Activated naive CD4-positive, alpha-beta T cell treated with anti-CD3 and anti-CD28 coated beads, Interleukin-2, amount 50 U/mL, for 16 hours (primary cell): ENCODE results near the gene FEN1.

Experiments used
- DNase-seq: peaks from one replicate; pipeline ENCODE4 v3.0.0-alpha.2; 2020

The FEN1 gene

GRCh38 chr11:61826930-61827570, 34.3 kb downstream of the FEN1 start:
- no peak for DNase-seq

GRCh38 chr11:61827571-61828378, 35.1 kb downstream of the FEN1 start, which contains the start of gene FADS2:
FADS2 (plus strand) TSS chr11:61828300; CDS start chr11:61828391, 91 bp downstream.
- DNase-seq: peak; percentile 62

- no peak for DNase-seq
Measured at GRCh38 chr11:61828379-61828628, 35.6 kb downstream of the FEN1 start.

- DNase-seq: peak; percentile 32
Measured at GRCh38 chr11:61828629-61829407, 36.1 kb downstream of the FEN1 start.

- no peak for DNase-seq
Measured at GRCh38 chr11:61829806-61830205, 37.1 kb downstream of the FEN1 start.

- DNase-seq: no peak
Measured at GRCh38 chr11:61830237-61831105, 37.8 kb downstream of the FEN1 start.

GRCh38 chr11:61832207-61832606, 39.5 kb downstream of the FEN1 start:
- no peak for DNase-seq

- DNase-seq: no peak
Measured at GRCh38 chr11:61832754-61833153, 40.0 kb downstream of the FEN1 start.

GRCh38 chr11:61833471-61833870, 40.8 kb downstream of the FEN1 start:
- DNase-seq: no peak

- no peak for DNase-seq
Measured at GRCh38 chr11:61833926-61834277, 41.2 kb downstream of the FEN1 start.

GRCh38 chr11:61834278-61835048, 41.8 kb downstream of the FEN1 start:
- no peak for DNase-seq

GRCh38 chr11:61836193-61836592, 43.5 kb downstream of the FEN1 start:
- DNase-seq: no peak

GRCh38 chr11:61837411-61838005, 44.8 kb downstream of the FEN1 start:
- DNase-seq: no peak

- DNase-seq: no peak
Measured at GRCh38 chr11:61838501-61838900, 45.8 kb downstream of the FEN1 start.

- no peak for DNase-seq
Measured at GRCh38 chr11:61838921-61839320, 46.2 kb downstream of the FEN1 start.

GRCh38 chr11:61839742-61840141, 47.0 kb downstream of the FEN1 start:
- no peak for DNase-seq

- no peak for DNase-seq
Measured at GRCh38 chr11:61840371-61840770, 47.7 kb downstream of the FEN1 start.

GRCh38 chr11:61841636-61842527, 49.2 kb downstream of the FEN1 start:
- no peak for DNase-seq

- DNase-seq: no peak
Measured at GRCh38 chr11:61842528-61842820, 49.8 kb downstream of the FEN1 start.

- DNase-seq: no peak
Measured at GRCh38 chr11:61844909-61845565, 52.3 kb downstream of the FEN1 start.
